SH-SY5Y (cell line): Measurements from ENCODE around the gene DLGAP1.

ENCODE experiments used
- GATA2 ChIP-seq: IDR thresholded peaks from 2 replicates; pipeline ENCODE4 v1.6.1; 2011; ENCODE audit warnings: mild to moderate bottlenecking, low read depth, low read length
- GATA3 ChIP-seq: IDR thresholded peaks from 2 replicates; pipeline ENCODE4 v1.6.1; 2011; ENCODE audit warnings: low read depth, mild to moderate bottlenecking, low read length, moderate library complexity

Gene DLGAP1

GRCh38 chr18:3863006-3863405 is 592.1 kb downstream of the DLGAP1 start:
- TF ChIP-seq GATA2 (no peak), GATA3 (no peak)

GRCh38 chr18:3861495-3861894 is 593.6 kb downstream of the DLGAP1 start:
- TF ChIP-seq GATA3 (no peak), GATA2 (no peak)

GRCh38 chr18:3857544-3857943 is 597.6 kb downstream of the DLGAP1 start:
- TF ChIP-seq GATA2, result no peak
- TF ChIP-seq GATA3, result no peak

GRCh38 chr18:3855966-3856365 is 599.1 kb downstream of the DLGAP1 start:
- no peak for TF ChIP-seq GATA2
- TF ChIP-seq GATA3, result no peak

GRCh38 chr18:3852321-3852720 is 602.8 kb downstream of the DLGAP1 start:
- TF ChIP-seq GATA2, result no peak
- no peak for TF ChIP-seq GATA3

- TF ChIP-seq GATA3, result no peak
- TF ChIP-seq GATA2, result no peak
Observed at GRCh38 chr18:3851159-3851558, 603.9 kb downstream of the DLGAP1 start.

GRCh38 chr18:3848316-3848715 is 606.8 kb downstream of the DLGAP1 start:
- TF ChIP-seq GATA3 (no peak), GATA2 (no peak)

GRCh38 chr18:3845161-3845560 is 609.9 kb downstream of the DLGAP1 start:
- no peak for TF ChIP-seq GATA2
- TF ChIP-seq GATA3, result no peak

GRCh38 chr18:3842844-3843243 is 612.3 kb downstream of the DLGAP1 start:
- TF ChIP-seq GATA2, result no peak
- TF ChIP-seq GATA3, result no peak

GRCh38 chr18:3840766-3841165 is 614.3 kb downstream of the DLGAP1 start:
- TF ChIP-seq GATA2 (no peak), GATA3 (no peak)

GRCh38 chr18:3839581-3839981 is 615.5 kb downstream of the DLGAP1 start:
- no peak for TF ChIP-seq GATA3
- TF ChIP-seq GATA2, result no peak

GRCh38 chr18:3836483-3837335 is 618.4 kb downstream of the DLGAP1 start:
- TF ChIP-seq GATA3 (no peak), GATA2 (no peak)

GRCh38 chr18:3832025-3832638 is 623.0 kb downstream of the DLGAP1 start:
- TF ChIP-seq GATA3 (no peak), GATA2 (no peak)

GRCh38 chr18:3830604-3831003 is 624.5 kb downstream of the DLGAP1 start:
- TF ChIP-seq GATA3, result no peak
- no peak for TF ChIP-seq GATA2

GRCh38 chr18:3827236-3827845 is 627.8 kb downstream of the DLGAP1 start:
- TF ChIP-seq GATA3 (no peak), GATA2 (no peak)
